ENCODE results near the gene TMEM132D. TPM values are rescaled to one million over a fixed set of nuclear protein-coding genes. Genes with fewer than 3 reads are reported as not detected.

TMEM132D gene
- total and polyA plus RNA-seq, 2 of the 4 experiments (the other 2 are of a cell fraction) = not detected

GRCh38 chr12:129886541-129886940, 17.3 kb downstream of the TMEM132D start:
- Histone ChIP-seq H2BK120ac (ENCODE audit: low read depth, low read length) (no peak overlapping the region), H4K8ac (ENCODE audit: low read depth in 2 of 2, low read length in 2 of 2) (no peak overlapping the region), H3K36me3 (ENCODE audit: control insufficient read depth, insufficient read depth, low read length) (no peaks in the 10 kb centered on the region), H3K18ac (ENCODE audit: low read depth, low read length) (no peak overlapping the region), H3K56ac (ENCODE audit: extremely low read depth, insufficient read depth, low read length) (no peak overlapping the region), H2BK15ac (ENCODE audit: low read depth, low read length) (no peak overlapping the region), H3K9me1 (ENCODE audit: insufficient read depth, low read length) (no peaks in the 10 kb centered on the region), H3K27me3 (ENCODE audit: control insufficient read depth, insufficient read depth, low read length) (no peaks in the 10 kb centered on the region), H3K4ac (ENCODE audit: low read depth, low read length) (no peak overlapping the region), H2AK5ac (ENCODE audit: low read depth, low read length) (no peak overlapping the region), H3K23ac (ENCODE audit: low read depth, low read length) (no peak overlapping the region), H2AK9ac (replicated peaks; ENCODE audit: low read depth, low read length, poor library complexity) (no peak overlapping the region), H3K9me3 (ENCODE audit: control insufficient read depth, insufficient read depth, low read length) (peaks cover 15% of the 10 kb centered on the region), H2BK20ac (ENCODE audit: low read depth, low read length) (no peak overlapping the region), H4K91ac (ENCODE audit: insufficient read depth, low read depth, low read length) (no peak overlapping the region), H3K79me1 (ENCODE audit: low read depth in 1 of 2, low read length in 2 of 2) (no peaks in the 10 kb centered on the region), H3K4me2 (ENCODE audit: low read depth, low read length) (no peak overlapping the region), H2AFZ (replicated peaks; ENCODE audit: low read length, poor library complexity) (no peak overlapping the region), H4K20me1 (ENCODE audit: insufficient read depth, low read length) (no peaks in the 10 kb centered on the region), H3K4me1 (ENCODE audit: control insufficient read depth, insufficient read depth, low read length) (no peaks in the 10 kb centered on the region), H4K5ac (ENCODE audit: low read depth, low read length) (no peak overlapping the region), H3K4me3 (ENCODE audit: insufficient read depth, low read depth, low read length) (no peak overlapping the region), H3K27ac (ENCODE audit: insufficient read depth, low read length) (no peak overlapping the region), H3K14ac (replicated peaks; ENCODE audit: low read depth, low read length) (no peak overlapping the region), H2BK5ac (ENCODE audit: low read depth, low read length, poor library complexity, severe bottlenecking) (no peak overlapping the region), H3K9ac (ENCODE audit: low read depth, low read length) (no peak overlapping the region)
- ATAC-seq (ENCODE audit: low read depth) (no peak), DNase-seq (no peak)
- in situ Hi-C loops (cut with MboI; ENCODE audit: low sequenced_read_pairs) (no loop called here), dilution Hi-C loops (cut with HindIII; ENCODE audit: low sequenced_read_pairs, unreplicated experiment) (no loop called here), intact Hi-C loops (cut with micrococcal nuclease) (no loop called here)
- WGBS, 2 experiments (ENCODE audit: extremely low coverage in 2 of 2, insufficient read length in 1 of 2) = no CpG with 5 or more reads among the region's 5 CpGs
- POLR2A ChIA-PET (ENCODE audit: unreplicated experiment) = no interaction called here
- BruUV-seq (replicated peaks) = no TSS peak
- CTCF ChIA-PET = no interaction called here
- TF ChIP-seq CEBPB (IDR thresholded peaks at IDR 0.05; ENCODE audit: low read depth, low read length) (no peak), CTCF (conservative IDR thresholded peaks at IDR 0.05; ENCODE audit: low read depth, low read length) (no peak), NFE2L2 (IDR thresholded peaks at IDR 0.05; ENCODE audit: low read depth, low read length) (no peak), BHLHE40 (IDR thresholded peaks at IDR 0.05; ENCODE audit: low read depth, low read length) (no peak)
